A673 (cell line): Measurements from ENCODE around the gene NOS1AP.
"Not testable (repeated sequence)": the region's sequence is repeated elsewhere in the genome, so short reads cannot be mapped to it uniquely, and the experiment has no call there.

Source experiments
- EZH2 ChIP-seq: fragments of 200-600 bp; sonication (generic); IDR thresholded peaks from 2 replicates; pipeline ENCODE4 v1.6.1; 2017; ENCODE audit warnings: borderline replicate concordance, low read depth, mild to moderate bottlenecking, mixed read lengths, antibody characterized with exemption, low read length; ENCODE audit not compliant: poor library complexity, severe bottlenecking
- TF ChIP-seq, protein P1 (sequence below): fragments of 300-800, 200-600 bp; sonication (generic); conservative IDR thresholded peaks from 2 replicates; pipeline ENCODE4 v1.5.1; 2017; ENCODE audit warnings: low read depth, mild to moderate bottlenecking, antibody characterized with exemption, low read length, moderate library complexity, mixed read lengths

DNA sequence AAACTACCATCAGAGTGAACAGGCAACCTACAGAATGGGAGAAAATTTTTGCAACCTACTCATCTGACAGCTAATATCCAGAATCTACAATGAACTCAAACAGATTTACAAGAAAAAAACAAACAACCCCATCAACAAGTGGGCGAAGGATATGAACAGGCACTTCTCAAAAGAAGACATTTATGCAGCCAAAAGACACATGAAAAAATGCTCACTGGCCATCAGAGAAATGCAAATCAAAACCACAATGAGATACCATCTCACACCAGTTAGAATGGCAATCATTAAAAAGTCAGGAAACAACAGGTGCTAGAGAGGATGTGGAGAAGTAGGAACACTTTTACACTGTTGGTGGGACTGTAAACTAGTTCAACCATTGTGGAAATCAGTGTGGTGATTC lies 104.1 kb downstream of the NOS1AP start:
- TF ChIP-seq, protein P1, sequence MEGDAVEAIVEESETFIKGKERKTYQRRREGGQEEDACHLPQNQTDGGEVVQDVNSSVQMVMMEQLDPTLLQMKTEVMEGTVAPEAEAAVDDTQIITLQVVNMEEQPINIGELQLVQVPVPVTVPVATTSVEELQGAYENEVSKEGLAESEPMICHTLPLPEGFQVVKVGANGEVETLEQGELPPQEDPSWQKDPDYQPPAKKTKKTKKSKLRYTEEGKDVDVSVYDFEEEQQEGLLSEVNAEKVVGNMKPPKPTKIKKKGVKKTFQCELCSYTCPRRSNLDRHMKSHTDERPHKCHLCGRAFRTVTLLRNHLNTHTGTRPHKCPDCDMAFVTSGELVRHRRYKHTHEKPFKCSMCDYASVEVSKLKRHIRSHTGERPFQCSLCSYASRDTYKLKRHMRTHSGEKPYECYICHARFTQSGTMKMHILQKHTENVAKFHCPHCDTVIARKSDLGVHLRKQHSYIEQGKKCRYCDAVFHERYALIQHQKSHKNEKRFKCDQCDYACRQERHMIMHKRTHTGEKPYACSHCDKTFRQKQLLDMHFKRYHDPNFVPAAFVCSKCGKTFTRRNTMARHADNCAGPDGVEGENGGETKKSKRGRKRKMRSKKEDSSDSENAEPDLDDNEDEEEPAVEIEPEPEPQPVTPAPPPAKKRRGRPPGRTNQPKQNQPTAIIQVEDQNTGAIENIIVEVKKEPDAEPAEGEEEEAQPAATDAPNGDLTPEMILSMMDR, result not testable (repeated sequence)
- not testable (repeated sequence) for TF ChIP-seq EZH2
